Measurements from ENCODE around the gene C10orf71.

Gene C10orf71

DNA sequence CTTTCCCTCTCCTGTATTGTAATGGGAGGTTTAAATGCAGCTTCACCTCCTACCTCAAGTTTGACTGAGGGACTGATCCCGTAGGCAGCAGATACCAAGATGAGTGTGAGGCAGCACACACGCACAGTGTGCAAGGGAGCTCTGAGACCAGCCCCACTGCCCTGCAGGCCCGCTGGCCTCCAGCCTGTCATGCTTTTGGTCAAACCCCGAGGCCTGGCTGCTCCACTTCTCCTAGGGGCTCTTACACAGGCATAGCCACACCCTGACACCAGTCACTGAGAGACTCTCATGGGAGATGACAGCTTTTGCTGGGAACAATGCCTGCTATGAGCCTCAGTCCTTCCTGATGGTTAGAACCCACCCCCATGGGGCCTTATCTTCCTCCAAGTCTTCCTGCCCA, 69.3 kb downstream of the C10orf71 start:
- Histone ChIP-seq H3K9me3 (ENCODE audit: control insufficient read depth in 2 of 2, low read length in 2 of 2) (no peaks in the 10 kb centered on the region), H3K4me3 (ENCODE audit: low read length in 2 of 2) (no peak overlapping the region), H3K9ac (ENCODE audit: low read length in 2 of 2) (no peak overlapping the region), H3K27ac (ENCODE audit: low read length) (no peak overlapping the region), H3K27me3 (ENCODE audit: control insufficient read depth in 1 of 2, insufficient read depth in 2 of 2, low read length in 2 of 2) (peaks cover 0 to 7% of the 10 kb centered on the region in 2 donors), H3K4me1 (ENCODE audit: control insufficient read depth, insufficient read depth, low read length) (no peaks in the 10 kb centered on the region), H3K36me3 (ENCODE audit: control insufficient read depth in 2 of 2, insufficient read depth in 2 of 2, low read length in 2 of 2) (no peaks in the 10 kb centered on the region)

- no peak overlapping the region for H3K27ac ChIP-seq (ENCODE audit: low read length)
- no peak overlapping the region for H3K9ac ChIP-seq (ENCODE audit: low read length in 2 of 2)
- H3K36me3 ChIP-seq (ENCODE audit: control insufficient read depth in 2 of 2, insufficient read depth in 2 of 2, low read length in 2 of 2): no peaks in the 10 kb centered on the region
- H3K4me3 ChIP-seq (ENCODE audit: low read length in 2 of 2): no peak overlapping the region
- H3K4me1 ChIP-seq (ENCODE audit: control insufficient read depth, insufficient read depth, low read length): no peaks in the 10 kb centered on the region
- H3K27me3 ChIP-seq (ENCODE audit: control insufficient read depth in 1 of 2, insufficient read depth in 2 of 2, low read length in 2 of 2): peaks cover 0 to 7% of the 10 kb centered on the region in 2 donors
- H3K9me3 ChIP-seq (ENCODE audit: control insufficient read depth in 2 of 2, low read length in 2 of 2): no peaks in the 10 kb centered on the region
Observed at GRCh38 chr10:49369216-49370162, 70.5 kb downstream of the C10orf71 start.

DNA sequence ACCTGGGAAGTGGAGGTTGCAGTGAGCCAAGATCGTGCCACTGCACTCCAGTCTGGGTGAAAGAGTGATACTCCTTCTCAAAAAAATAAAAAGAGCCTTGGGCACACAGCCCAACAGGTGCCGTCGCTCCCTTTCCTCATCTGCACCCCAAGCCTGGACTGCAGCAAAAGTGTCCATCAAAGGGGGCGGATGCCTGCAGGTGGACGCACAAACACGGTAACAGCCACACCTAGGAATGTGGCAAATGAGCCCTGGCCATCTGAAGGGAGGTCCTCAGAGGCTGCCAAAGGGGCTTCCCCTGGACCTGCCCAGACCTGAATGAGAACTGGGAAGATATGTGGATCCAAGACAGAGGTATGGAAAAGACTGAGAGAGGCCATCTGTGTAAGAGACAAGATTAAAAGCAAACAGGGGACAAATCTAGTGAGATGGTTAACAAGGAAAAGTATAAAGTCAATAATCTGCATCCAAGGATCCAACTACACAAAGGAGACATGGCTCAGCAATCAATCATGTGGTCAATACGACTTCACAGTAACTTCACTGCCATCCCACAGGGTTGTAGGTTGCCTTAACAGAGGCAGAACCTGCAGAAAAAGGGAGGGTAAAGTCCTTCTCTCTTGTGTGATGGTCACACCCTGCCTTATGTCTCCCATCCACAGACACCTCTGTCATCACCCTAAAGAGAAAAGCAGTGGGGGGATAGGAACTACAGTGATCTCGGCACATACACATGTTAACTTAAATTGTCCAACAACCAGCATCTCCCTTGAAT, 71.5 kb downstream of the C10orf71 start:
- H3K27ac ChIP-seq (ENCODE audit: low read length): no peak overlapping the region
- H3K9me3 ChIP-seq (ENCODE audit: control insufficient read depth in 2 of 2, low read length in 2 of 2): no peaks in the 10 kb centered on the region
- no peak overlapping the region for H3K4me3 ChIP-seq (ENCODE audit: low read length in 2 of 2)
- H3K27me3 ChIP-seq (ENCODE audit: control insufficient read depth in 1 of 2, insufficient read depth in 2 of 2, low read length in 2 of 2): peaks cover 0 to 7% of the 10 kb centered on the region in 2 donors
- no peaks in the 10 kb centered on the region for H3K4me1 ChIP-seq (ENCODE audit: control insufficient read depth, insufficient read depth, low read length)
- no peaks in the 10 kb centered on the region for H3K36me3 ChIP-seq (ENCODE audit: control insufficient read depth in 2 of 2, insufficient read depth in 2 of 2, low read length in 2 of 2)
- H3K9ac ChIP-seq (ENCODE audit: low read length in 2 of 2): no peak overlapping the region

- no peaks in the 10 kb centered on the region for H3K4me1 ChIP-seq (ENCODE audit: control insufficient read depth, insufficient read depth, low read length)
- no peak overlapping the region for H3K4me3 ChIP-seq (ENCODE audit: low read length in 2 of 2)
- no peak overlapping the region for H3K9ac ChIP-seq (ENCODE audit: low read length in 2 of 2)
- H3K27ac ChIP-seq (ENCODE audit: low read length): no peak overlapping the region
- no peaks in the 10 kb centered on the region for H3K9me3 ChIP-seq (ENCODE audit: control insufficient read depth in 2 of 2, low read length in 2 of 2)
- no peaks in the 10 kb centered on the region for H3K36me3 ChIP-seq (ENCODE audit: control insufficient read depth in 2 of 2, insufficient read depth in 2 of 2, low read length in 2 of 2)
- H3K27me3 ChIP-seq (ENCODE audit: control insufficient read depth in 1 of 2, insufficient read depth in 2 of 2, low read length in 2 of 2): peaks cover 0 to 5% of the 10 kb centered on the region in 2 donors
Observed at GRCh38 chr10:49371967-49372366, 73.0 kb downstream of the C10orf71 start.

DNA sequence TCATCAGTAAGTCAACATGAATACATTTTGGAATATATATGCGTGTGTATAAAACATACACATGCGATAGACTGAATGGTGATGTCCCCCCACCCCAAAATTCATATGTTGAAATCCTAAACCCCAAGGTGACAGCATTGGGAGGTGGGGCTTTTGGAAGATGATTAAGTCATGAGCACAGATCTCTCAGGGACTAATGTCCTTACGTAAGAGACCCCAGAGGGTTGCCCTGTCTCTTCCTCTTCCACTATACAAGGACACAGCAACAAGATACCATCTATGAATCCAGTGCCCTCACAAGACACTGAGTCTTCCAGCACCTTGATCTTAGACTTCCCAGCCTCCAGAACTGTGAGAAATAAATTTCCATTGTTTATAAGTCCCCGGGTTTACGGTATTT, 74.4 kb downstream of the C10orf71 start:
- peaks cover 0 to 3% of the 10 kb centered on the region in 2 donors for H3K27me3 ChIP-seq (ENCODE audit: control insufficient read depth in 1 of 2, insufficient read depth in 2 of 2, low read length in 2 of 2)
- no peaks in the 10 kb centered on the region for H3K36me3 ChIP-seq (ENCODE audit: control insufficient read depth in 2 of 2, insufficient read depth in 2 of 2, low read length in 2 of 2)
- H3K27ac ChIP-seq (ENCODE audit: low read length): no peak overlapping the region
- no peaks in the 10 kb centered on the region for H3K4me1 ChIP-seq (ENCODE audit: control insufficient read depth, insufficient read depth, low read length)
- H3K9ac ChIP-seq (ENCODE audit: low read length in 2 of 2): no peak overlapping the region
- H3K9me3 ChIP-seq (ENCODE audit: control insufficient read depth in 2 of 2, low read length in 2 of 2): no peaks in the 10 kb centered on the region
- no peak overlapping the region for H3K4me3 ChIP-seq (ENCODE audit: low read length in 2 of 2)

DNA sequence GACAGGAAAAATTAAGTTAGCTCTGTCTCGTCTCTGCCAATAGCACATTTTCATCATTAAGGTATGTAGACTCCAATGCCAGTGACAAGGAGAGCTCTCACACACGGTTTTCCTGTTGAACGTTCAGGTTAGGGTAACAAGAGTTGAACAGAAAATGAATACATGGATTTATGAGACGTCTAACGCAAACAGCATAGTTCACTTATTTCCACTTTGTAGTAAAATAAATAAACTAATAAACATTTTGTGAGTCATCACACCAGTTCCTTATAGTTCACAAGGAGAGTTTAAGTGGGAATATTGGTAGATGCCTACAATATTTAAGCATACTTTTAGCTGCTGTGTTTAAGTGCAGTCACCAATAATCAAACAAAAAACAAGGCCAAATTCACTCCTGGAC, 75.8 kb downstream of the C10orf71 start:
- H3K9me3 ChIP-seq (ENCODE audit: control insufficient read depth in 2 of 2, low read length in 2 of 2): no peaks in the 10 kb centered on the region
- peaks cover 0 to 2% of the 10 kb centered on the region in 2 donors for H3K27me3 ChIP-seq (ENCODE audit: control insufficient read depth in 1 of 2, insufficient read depth in 2 of 2, low read length in 2 of 2)
- no peak overlapping the region for H3K27ac ChIP-seq (ENCODE audit: low read length)
- no peak overlapping the region for H3K9ac ChIP-seq (ENCODE audit: low read length in 2 of 2)
- H3K4me3 ChIP-seq (ENCODE audit: low read length in 2 of 2): no peak overlapping the region
- H3K36me3 ChIP-seq (ENCODE audit: control insufficient read depth in 2 of 2, insufficient read depth in 2 of 2, low read length in 2 of 2): no peaks in the 10 kb centered on the region
- H3K4me1 ChIP-seq (ENCODE audit: control insufficient read depth, insufficient read depth, low read length): no peaks in the 10 kb centered on the region

DNA sequence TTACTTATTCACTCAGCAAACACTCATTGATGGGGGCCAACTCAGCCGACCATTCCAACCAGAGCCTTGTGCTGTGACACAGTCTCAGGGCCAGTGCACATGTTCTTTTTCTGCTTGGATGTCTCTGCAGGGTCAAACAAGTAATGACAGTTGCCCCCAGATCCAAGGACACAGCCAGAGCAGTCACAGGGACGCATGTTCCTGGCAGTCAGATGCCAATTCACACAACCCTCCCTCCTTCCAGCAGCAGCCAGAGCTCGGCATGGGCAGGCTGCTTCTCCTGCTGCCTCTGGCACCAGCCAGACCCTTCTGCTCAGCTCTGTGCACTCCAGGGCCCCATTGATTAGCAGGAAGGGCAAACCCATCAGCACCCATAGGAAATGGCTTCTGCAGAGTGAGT, 76.6 kb downstream of the C10orf71 start:
- Histone ChIP-seq H3K36me3 (ENCODE audit: control insufficient read depth in 2 of 2, insufficient read depth in 2 of 2, low read length in 2 of 2) (no peaks in the 10 kb centered on the region), H3K27me3 (ENCODE audit: control insufficient read depth in 1 of 2, insufficient read depth in 2 of 2, low read length in 2 of 2) (peaks cover 0 to 2% of the 10 kb centered on the region in 2 donors), H3K9ac (ENCODE audit: low read length in 2 of 2) (no peak overlapping the region), H3K27ac (ENCODE audit: low read length) (no peak overlapping the region), H3K9me3 (ENCODE audit: control insufficient read depth in 2 of 2, low read length in 2 of 2) (no peaks in the 10 kb centered on the region), H3K4me3 (ENCODE audit: low read length in 2 of 2) (no peak overlapping the region), H3K4me1 (ENCODE audit: control insufficient read depth, insufficient read depth, low read length) (no peaks in the 10 kb centered on the region)

Data from stomach smooth muscle (tissue), 2 donors.